HepG2 (cell line): ENCODE measurements around the gene GBE1. TPM values are rescaled to one million over a fixed set of nuclear protein-coding genes. Genes with fewer than 3 reads are reported as not detected.

Source experiments
- ELF4 ChIP-seq: sonication (generic); formaldehyde crosslinking; IDR thresholded peaks from 2 replicates; pipeline ENCODE4 v1.5.0; 2020; ENCODE audit warnings: missing genetic modification reagents, mild to moderate bottlenecking, moderate library complexity, borderline replicate concordance
- FOXC1 ChIP-seq: sonication (generic); formaldehyde crosslinking; IDR thresholded peaks from 2 replicates; pipeline ENCODE4 v1.8.0; 2022; ENCODE audit warnings: mild to moderate bottlenecking, missing genetic modification reagents, borderline replicate concordance
- HES4 ChIP-seq: sonication (generic); formaldehyde crosslinking; IDR thresholded peaks from 2 replicates; pipeline ENCODE4 v1.9.0; 2021; ENCODE audit warnings: mild to moderate bottlenecking, missing genetic modification reagents, borderline replicate concordance
- KIAA2018 ChIP-seq: sonication (generic); formaldehyde crosslinking; IDR thresholded peaks from 2 replicates; pipeline ENCODE4 v1.5.0; 2020; ENCODE audit warnings: mild to moderate bottlenecking, missing genetic modification reagents, borderline replicate concordance
- MIER2 ChIP-seq: IDR thresholded peaks from 2 replicates; pipeline ENCODE4 v1.6.1; 2016; ENCODE audit warnings: missing biosample characterization, missing genetic modification reagents
- NCOA1 ChIP-seq: sonication (generic); formaldehyde crosslinking; IDR thresholded peaks from 2 replicates; pipeline ENCODE4 v1.9.0; 2021; ENCODE audit warnings: missing genetic modification reagents
- NCOA2 ChIP-seq: sonication (generic); formaldehyde crosslinking; IDR thresholded peaks from 2 replicates; pipeline ENCODE4 v1.8.0; 2022; ENCODE audit warnings: inconsistent platforms
- POLR2A ChIP-seq, 2 experiments: IDR thresholded peaks; 2 replicates each; pipeline ENCODE4 v1.6.1; 2011; ENCODE audit warnings: low read depth in 2 of 2, low read length in 2 of 2, mild to moderate bottlenecking in 1 of 2, moderate library complexity in 1 of 2; ENCODE audit not compliant: insufficient read depth in 1 of 2
- ZNF235 ChIP-seq: sonication (generic); formaldehyde crosslinking; IDR thresholded peaks from 2 replicates; pipeline ENCODE4 v1.8.1; 2023; ENCODE audit warnings: mild to moderate bottlenecking, missing genetic modification reagents, borderline replicate concordance
- ZNF337 ChIP-seq: sonication (generic); formaldehyde crosslinking; IDR thresholded peaks from 2 replicates; pipeline ENCODE4 v1.5.1; 2020; ENCODE audit warnings: missing genetic modification reagents, low read depth, mild to moderate bottlenecking, borderline replicate concordance
- ZNF33B ChIP-seq: sonication (generic); formaldehyde crosslinking; IDR thresholded peaks from 2 replicates; pipeline ENCODE4 v1.5.1; 2020; ENCODE audit warnings: mild to moderate bottlenecking, missing genetic modification reagents
- ZNF670 ChIP-seq: sonication (generic); formaldehyde crosslinking; IDR thresholded peaks from 2 replicates; pipeline ENCODE4 v1.8.0; 2022; ENCODE audit warnings: mild to moderate bottlenecking, missing genetic modification reagents, borderline replicate concordance
- ZNF691 ChIP-seq: sonication (generic); formaldehyde crosslinking; IDR thresholded peaks from 2 replicates; pipeline ENCODE4 v1.4.0; 2020; ENCODE audit warnings: missing genetic modification reagents, low read depth, mild to moderate bottlenecking, borderline replicate concordance
- ZNF766 ChIP-seq: sonication (generic); formaldehyde crosslinking; IDR thresholded peaks from 2 replicates; pipeline ENCODE4 v1.5.0; 2020; ENCODE audit warnings: missing genetic modification reagents, borderline replicate concordance
- ZSCAN22 ChIP-seq: sonication (generic); formaldehyde crosslinking; IDR thresholded peaks from 2 replicates; pipeline ENCODE4 v1.4.0; 2020; ENCODE audit warnings: mild to moderate bottlenecking, missing genetic modification reagents
- ZZZ3 ChIP-seq: sonication (generic); formaldehyde crosslinking; IDR thresholded peaks from 2 replicates; pipeline ENCODE4 v1.4.0; 2020; ENCODE audit warnings: missing genetic modification reagents, mild to moderate bottlenecking, borderline replicate concordance
- polyA plus RNA-seq, 8 experiments: library from polyadenylated mRNA; depleted of rRNA in 3 of 8; stranded (reverse) in 7 of 8; unstranded in 1 of 8; fragments of >200 nt; fragmentation: Illumina TruSeq in 4 of 8; extraction: Trizol in 4 of 8; gene quantifications; 2 replicates each; pipeline versions ENCODE4 v1.2.1 to v1.2.3, GENCODE V29; 2011 to 2016; ENCODE audit warnings: low read depth in 4 of 8, missing spikeins in 1 of 8, mixed read lengths in 1 of 8; ENCODE audit not compliant: insufficient read depth in 1 of 8
- total RNA-seq, 5 experiments: library from RNA; depleted of rRNA; stranded (reverse); fragments of >200 nt; fragmentation: Illumina TruSeq; extraction: Trizol; gene quantifications; 2 replicates each; pipeline ENCODE4 v1.2.3, GENCODE V29; 2016; ENCODE audit warnings: low read depth in 1 of 5
- TF ChIP-seq, protein P1 (sequence below): IDR thresholded peaks from 2 replicates; pipeline ENCODE4 v1.6.1; 2016; ENCODE audit warnings: missing biosample characterization, missing genetic modification reagents, low read depth
- TF ChIP-seq, protein P2 (sequence below): sonication (generic); formaldehyde crosslinking; IDR thresholded peaks from 2 replicates; pipeline ENCODE4 v1.8.0; 2022; ENCODE audit warnings: mild to moderate bottlenecking, missing genetic modification reagents, borderline replicate concordance

GBE1 gene
- total and polyA plus RNA-seq, 2 of the 13 experiments (the other 11 are each of a cell fraction or from before 2014, with no cell fraction given), result 22.9 to 36.1 TPM

GRCh38 chr3:81716870-81717509, 44.5 kb downstream of the GBE1 start (continued):
- TF ChIP-seq KIAA2018 (CRISPR knock-in tag) (no peak), MIER2 (peak; percentile 74; the same call in 1 of the 2 replicates), HES4 (CRISPR knock-in tag) (no peak), ZNF235 (CRISPR knock-in tag) (no peak), NCOA2 (peak; percentile 94), ZZZ3 (no peak), FOXC1 (CRISPR knock-in tag) (0 out of 2 replicates have a peak, but pooled peaks have one; percentile 38), NCOA1 (CRISPR knock-in tag) (peak; percentile 91; the same call in 1 of the 2 replicates), ZNF691 (CRISPR knock-in tag) (no peak), ZNF766 (CRISPR knock-in tag) (no peak), POLR2A (IDR thresholded peaks at IDR 0.05; ENCODE audit: insufficient read depth in 1 of 2, low read depth in 2 of 2, low read length in 2 of 2) (no peak), ZNF33B (CRISPR knock-in tag) (no peak), ZNF337 (no peak), ZSCAN22 (no peak), ELF4 (no peak), ZNF670 (CRISPR knock-in tag) (peak; percentile 61; the same call in 1 of the 2 replicates)
- TF ChIP-seq, protein P1, sequence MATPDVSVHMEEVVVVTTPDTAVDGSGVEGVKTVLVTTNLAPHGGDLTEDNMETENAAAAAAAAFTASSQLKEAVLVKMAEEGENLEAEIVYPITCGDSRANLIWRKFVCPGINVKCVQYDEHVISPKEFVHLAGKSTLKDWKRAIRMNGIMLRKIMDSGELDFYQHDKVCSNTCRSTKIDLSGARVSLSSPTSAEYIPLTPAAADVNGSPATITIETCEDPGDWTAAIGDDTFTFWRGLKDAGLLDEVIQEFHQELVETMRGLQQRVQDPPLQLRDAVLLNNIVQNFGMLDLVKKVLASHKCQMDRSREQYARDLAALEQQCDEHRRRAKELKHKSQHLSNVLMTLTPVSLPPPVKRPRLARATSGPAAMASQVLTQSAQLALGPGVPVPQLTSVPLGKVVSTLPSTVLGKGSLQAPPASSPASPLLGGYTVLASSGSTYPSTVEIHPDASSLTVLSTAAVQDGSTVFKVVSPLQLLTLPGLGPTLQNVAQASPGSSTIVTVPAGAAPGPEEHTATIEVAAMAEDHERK, result no peak
- TF ChIP-seq, protein P2, sequence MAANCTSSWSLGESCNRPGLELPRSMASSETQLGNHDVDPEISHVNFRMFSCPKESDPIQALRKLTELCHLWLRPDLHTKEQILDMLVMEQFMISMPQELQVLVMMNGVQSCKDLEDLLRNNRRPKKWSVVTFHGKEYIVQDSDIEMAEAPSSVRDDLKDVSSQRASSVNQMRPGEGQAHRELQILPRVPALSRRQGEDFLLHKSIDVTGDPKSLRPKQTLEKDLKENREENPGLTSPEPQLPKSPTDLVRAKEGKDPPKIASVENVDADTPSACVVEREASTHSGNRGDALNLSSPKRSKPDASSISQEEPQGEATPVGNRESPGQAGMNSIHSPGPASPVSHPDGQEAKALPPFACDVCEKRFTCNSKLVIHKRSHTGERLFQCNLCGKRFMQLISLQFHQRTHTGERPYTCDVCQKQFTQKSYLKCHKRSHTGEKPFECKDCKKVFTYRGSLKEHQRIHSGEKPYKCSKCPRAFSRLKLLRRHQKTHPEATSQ (CRISPR knock-in tag), result peak; percentile 67; the same call in 1 of the 2 replicates
